K562 (cell line): Measurements from ENCODE around the gene ZFYVE1. TPM values are rescaled to one million over a fixed set of nuclear protein-coding genes. Genes with fewer than 3 reads are reported as not detected.
A peak's percentile ranks its signal among the peaks of the same experiment; 100 is the strongest.

Source experiments
- ATAC-seq: fragments of 200-7000 bp; cut with Tn5 transposase; 3 replicates; pipeline ENCODE4 v1.9.1; 2020; ENCODE audit warnings: moderate library complexity
- BruUV-seq: library from RNA; stranded (reverse); fragments of 400-500 nt; replicated peaks from 2 replicates; lab custom pipeline; 2021; lab: Mats Ljungman, UMichigan
- CTCF ChIA-PET: fragments of 300-600 bp; formaldehyde crosslinking; extraction: SDS; loops from one replicate; lab custom pipeline; 2021; ENCODE audit warnings: low intra/inter-chr PET ratio; lab: Yijun Ruan, JAX
- POLR2A ChIA-PET: fragments of 300-600, 350-650 bp; sonication (Branson Sonifier 250); formaldehyde crosslinking; extraction: SDS; loops from one replicate; lab custom pipeline; 2021; ENCODE audit warnings: antibody characterized with exemption, inconsistent platforms; lab: Yijun Ruan, JAX
- DNase-seq, 4 experiments: peaks; one replicate each; pipeline versions ENCODE4 v3.0.0 to v3.0.0-alpha.2; 2011 to 2018; ENCODE audit warnings: low spot score in 3 of 4, mixed read lengths in 3 of 4; ENCODE audit errors: extremely low read depth in 1 of 4
- FAIRE-seq: peaks from 2 replicates; lab custom pipeline; 2011; peaks lifted over from hg19 to GRCh38; lab: Jason Lieb, UNC
- H2AFZ ChIP-seq: 2 replicates; pipeline ENCODE4 v1.6.0; 2011; ENCODE audit warnings: low read depth, low read length, control low read depth, inconsistent platforms
- H3K27ac ChIP-seq: fragments of 200-600 bp; 3 replicates; pipeline ENCODE4 v1.8.0; 2011; ENCODE audit warnings: low read depth, mild to moderate bottlenecking, control low read depth, inconsistent platforms, low read length, moderate library complexity, mixed read lengths; ENCODE audit errors: extremely low read depth
- H3K27me3 ChIP-seq, 2 experiments: fragments of 300-600 bp in 1 of 2; 2 replicates in 1 of 2; 3 replicates in 1 of 2; pipeline versions ENCODE4 v1.6.0 to v1.8.0; 2011; ENCODE audit warnings: inconsistent platforms in 2 of 2, low read length in 2 of 2, mild to moderate bottlenecking in 1 of 2, mixed read lengths in 1 of 2, moderate library complexity in 1 of 2; ENCODE audit not compliant: control insufficient read depth in 2 of 2, insufficient read depth in 2 of 2
- H3K36me3 ChIP-seq: fragments of 300-600 bp; 3 replicates; pipeline ENCODE4 v1.8.0; 2011; ENCODE audit warnings: mild to moderate bottlenecking, low read length, inconsistent platforms; ENCODE audit not compliant: control insufficient read depth, insufficient read depth
- H3K4me1 ChIP-seq, 2 experiments: fragments of 200-600 bp in 1 of 2; replicated peaks in 1 of 2; 2 replicates in 1 of 2; 3 replicates in 1 of 2; pipeline versions ENCODE4 v1.5.1 to v1.8.0; 2011; ENCODE audit warnings: inconsistent platforms in 2 of 2, low read length in 2 of 2, mild to moderate bottlenecking in 1 of 2, mixed read lengths in 1 of 2, moderate library complexity in 1 of 2; ENCODE audit not compliant: control insufficient read depth in 2 of 2, insufficient read depth in 2 of 2
- H3K4me2 ChIP-seq: 2 replicates; pipeline ENCODE4 v1.6.1; 2011; ENCODE audit warnings: low read length, control low read depth, inconsistent platforms, mixed read lengths; ENCODE audit not compliant: insufficient read depth
- H3K4me3 ChIP-seq: fragments of 200-600 bp; sonication (generic), shearing (Covaris generic); 2 replicates; pipeline ENCODE4 v1.5.1; 2016; ENCODE audit warnings: control low read depth, inconsistent platforms
- H3K79me2 ChIP-seq: fragments of 200-600 bp; 3 replicates; pipeline ENCODE4 v1.8.0; 2011; ENCODE audit warnings: low read length, inconsistent platforms; ENCODE audit not compliant: control insufficient read depth, insufficient read depth
- H3K9ac ChIP-seq, 2 experiments: 2 replicates each; pipeline versions ENCODE4 v1.6.0 to v1.6.1; 2011; ENCODE audit warnings: low read depth in 2 of 2, low read length in 2 of 2, control low read depth in 1 of 2, inconsistent platforms in 1 of 2, mild to moderate bottlenecking in 1 of 2, mixed read lengths in 1 of 2; ENCODE audit not compliant: insufficient read depth in 1 of 2
- H3K9me1 ChIP-seq: one replicate; pipeline ENCODE4 v1.6.0; 2011; ENCODE audit warnings: inconsistent platforms, mild to moderate bottlenecking, low read length, moderate library complexity; ENCODE audit not compliant: control insufficient read depth, insufficient read depth
- H3K9me3 ChIP-seq: replicated peaks from 2 replicates; pipeline ENCODE4 v1.5.1; 2011; ENCODE audit warnings: low read depth, low read length, inconsistent platforms; ENCODE audit not compliant: control insufficient read depth, insufficient read depth
- H4K20me1 ChIP-seq: replicated peaks from 2 replicates; pipeline ENCODE4 v1.6.1; 2011; ENCODE audit warnings: low read length, inconsistent platforms, mixed read lengths; ENCODE audit not compliant: control insufficient read depth, insufficient read depth
- CCNT2 ChIP-seq: IDR thresholded peaks from 2 replicates; pipeline ENCODE4 v1.6.1; 2011; ENCODE audit warnings: borderline replicate concordance, low read depth, mild to moderate bottlenecking, moderate library complexity, mixed read lengths, low read length; ENCODE audit not compliant: insufficient read length; ENCODE audit errors: extremely low read depth
- CTCF ChIP-seq, 3 experiments: IDR thresholded peaks in 2 of 3; conservative IDR thresholded peaks in 1 of 3; 2 replicates each; pipeline ENCODE4 v1.5.1; 2011 to 2012; ENCODE audit warnings: low read length in 3 of 3, mild to moderate bottlenecking in 3 of 3, control low read depth in 2 of 3, improper control_type of control experiment in 1 of 3, inconsistent platforms in 1 of 3, low read depth in 1 of 3, mixed read lengths in 1 of 3, moderate library complexity in 1 of 3; ENCODE audit not compliant: insufficient read depth in 2 of 3
- ETV6 ChIP-seq, 3 experiments: fragments of 150-350 bp in 1 of 3; sonication (generic) in 1 of 3; formaldehyde crosslinking in 1 of 3; IDR thresholded peaks; 2 replicates each; pipeline versions ENCODE4 v1.6.1 to v1.8.0; 2014 to 2022; ENCODE audit warnings: borderline replicate concordance in 2 of 3, low read depth in 2 of 3, antibody characterized with exemption in 1 of 3, low read length in 1 of 3, mild to moderate bottlenecking in 1 of 3, missing genetic modification reagents in 1 of 3
- FOSL1 ChIP-seq: fragments of 200-800 bp; sonication (Bioruptor generic); conservative IDR thresholded peaks from 2 replicates; pipeline ENCODE4 v1.6.1; 2016; ENCODE audit warnings: missing genetic modification characterization, missing compliant biosample characterization
- FUS ChIP-seq: fragments of 200-400 bp; formaldehyde crosslinking; optimal IDR thresholded peaks from 2 replicates; pipeline ENCODE3; 2017; ENCODE audit warnings: low read depth, low read length
- RFX7 ChIP-seq: fragments of 250-450 bp; sonication (Bioruptor Pico); IDR thresholded peaks from 2 replicates; pipeline ENCODE4 v1.5.1; 2021; ENCODE audit warnings: mild to moderate bottlenecking
- TFAM ChIP-seq: fragments of 250-450 bp; sonication (Bioruptor Pico); conservative IDR thresholded peaks from 2 replicates; pipeline ENCODE4 v1.5.0; 2021; ENCODE audit warnings: mild to moderate bottlenecking, moderate library complexity
- ZBED1 ChIP-seq: IDR thresholded peaks from 2 replicates; pipeline ENCODE4 v1.6.1; 2014
- ZBTB12 ChIP-seq: fragments of 250-450 bp; sonication (Bioruptor Pico); IDR thresholded peaks from 2 replicates; pipeline ENCODE4 v1.4.0; 2020
- ZFP1 ChIP-seq: fragments of 450-650 bp; formaldehyde crosslinking; IDR thresholded peaks from 2 replicates; pipeline ENCODE4 v1.4.0; 2020; ENCODE audit warnings: mild to moderate bottlenecking, mixed read lengths
- ZNF274 ChIP-seq: IDR thresholded peaks from 2 replicates; pipeline ENCODE4 v1.6.1; 2011; ENCODE audit warnings: low read depth, mild to moderate bottlenecking, low read length, moderate library complexity, borderline replicate concordance
- ZNF384 ChIP-seq: IDR thresholded peaks from 2 replicates; pipeline ENCODE4 v1.6.1; 2012; ENCODE audit warnings: low read depth, low read length, improper control_type of control experiment
- ZNF589 ChIP-seq: fragments of 200-800 bp; sonication (Bioruptor generic); IDR thresholded peaks from 2 replicates; pipeline ENCODE4 v1.6.1; 2016; ENCODE audit warnings: low read depth, missing genetic modification characterization, missing compliant biosample characterization
- ZNF644 ChIP-seq: fragments of 200-800 bp; sonication (Bioruptor generic); IDR thresholded peaks from 2 replicates; pipeline ENCODE4 v1.6.1; 2016; ENCODE audit warnings: low read depth, missing genetic modification characterization, missing compliant biosample characterization
- ZNF740 ChIP-seq, 3 experiments: fragments of 200-800 bp in 1 of 3; sonication (Bioruptor generic) in 1 of 3; sonication (generic) in 1 of 3; formaldehyde crosslinking in 1 of 3; IDR thresholded peaks; 2 replicates each; pipeline versions ENCODE4 v1.6.1 to v1.8.0; 2016 to 2022; ENCODE audit warnings: mild to moderate bottlenecking in 2 of 3, missing compliant biosample characterization in 2 of 3, missing genetic modification characterization in 2 of 3, missing genetic modification reagents in 1 of 3
- WGBS: fragments of 100-300 bp; shearing (Covaris generic); methylation state at CpG from one replicate; pipeline ENCODE4 v1.1.6; 2016; ENCODE audit warnings: low coverage, mixed read lengths; ENCODE audit not compliant: insufficient coverage; ENCODE audit errors: missing lambda C conversion rate; 5-methylcytosine and 5-hydroxymethylcytosine counted together
- in situ Hi-C: fragments of 300-500 bp; cut with MboI; formaldehyde crosslinking; loops from 4 replicates; pipeline ENCODE4 v1.15.0; 2018; ENCODE audit warnings: inconsistent platforms, mixed read lengths
- intact Hi-C: fragments of 100-400 bp; cut with micrococcal nuclease; formaldehyde crosslinking; loops from 2 replicates; pipeline ENCODE4 v1.14.2; 2022
- polyA plus RNA-seq, 8 experiments: library from polyadenylated mRNA; depleted of rRNA in 4 of 8; stranded (reverse) in 5 of 8; unstranded in 3 of 8; fragments of >200 nt; fragmentation: Nextera tagmentation in 2 of 8; fragmentation: Illumina TruSeq in 1 of 8; extraction: Ambion mirVana in 2 of 8; extraction: Trizol in 1 of 8; gene quantifications; 2 replicates each; pipeline versions ENCODE4 v1.2.1 to v1.2.3, GENCODE V29; 2011 to 2014; ENCODE audit warnings: inconsistent platforms in 1 of 8, missing spikeins in 1 of 8
- total RNA-seq, 7 experiments: library from RNA; depleted of rRNA in 6 of 7; stranded (reverse); fragments of >200 nt in 6 of 7; fragmentation: Illumina TruSeq in 2 of 7; extraction: Trizol in 2 of 7; gene quantifications; 2 replicates each; pipeline versions ENCODE4 v1.2.1 to v1.2.3, GENCODE V29; 2011 to 2021; ENCODE audit warnings: low replicate concordance in 1 of 7

The ZFYVE1 gene
- total and polyA plus RNA-seq, 9 of the 15 experiments (the other 6 are each of a cell fraction or from before 2014, with no cell fraction given), result 0.62 to 5.5 (median 3.4) TPM

- TF ChIP-seq ZBTB12 (CRISPR knock-in tag) (no peak), ZNF589 (CRISPR knock-in tag) (no peak), FOSL1 (tag) (no peak), ZBED1 (no peak), RFX7 (CRISPR knock-in tag) (no peak), ZNF644 (tag) (no peak), CCNT2 (no peak), CTCF (IDR thresholded peaks at IDR 0.05 in 2 of 3, conservative IDR thresholded peaks at IDR 0.05 in 1 of 3; ENCODE audit: insufficient read depth in 2 of 3, low read depth in 1 of 3, low read length in 3 of 3) (0 out of 6 replicates have a peak, but pooled peaks of 1 of the 3 experiments have one; percentile 14), ZNF384 (peak; percentile 68; the same call in 1 of the 2 replicates), ZFP1 (CRISPR knock-in tag) (no peak), TFAM (CRISPR knock-in tag) (no peak), ZNF740 (CRISPR knock-in tag; IDR thresholded peaks at IDR 0.05) (no peak), ZNF740 (tag; IDR thresholded peaks at IDR 0.05) (no peak), ZNF274 (no peak), FUS (no peak), ETV6 (IDR thresholded peaks at IDR 0.05; ENCODE audit: borderline replicate concordance in 1 of 2, low read depth in 2 of 2, low read length in 1 of 2) (no peak), ETV6 (CRISPR knock-in tag; IDR thresholded peaks at IDR 0.05; ENCODE audit: borderline replicate concordance) (no peak)
Observed at GRCh38 chr14:73025544-73025943, 1.4 kb downstream of the ZFYVE1 start.

More at GRCh38 chr14:73025544-73025943, 1.4 kb downstream of the ZFYVE1 start:
- no TSS peak for BruUV-seq
- Histone ChIP-seq H3K36me3 (peaks cover 8% of the 10 kb centered on the region; the same call in 1 of the 3 replicates), H3K4me2 (peak overlapping the region; percentile 72; the same call in 1 of the 2 replicates), H4K20me1 (no peaks in the 10 kb centered on the region), H3K27me3 (no peaks in the 10 kb centered on the region), H3K9me1 (no peaks in the 10 kb centered on the region), H3K4me1 (peaks cover 0 to 5% of the 10 kb centered on the region in 2 experiments; a peak in 3 of 5 replicates), H3K9ac (no peak overlapping the region), H3K9me3 (no peaks in the 10 kb centered on the region), H2AFZ (no peak overlapping the region), H3K79me2 (peaks cover 7% of the 10 kb centered on the region; the same call in 1 of the 3 replicates), H3K27ac (no peak overlapping the region), H3K4me3 (no peak overlapping the region)
- FAIRE-seq (no peak), ATAC-seq (no peak), DNase-seq (peak in 1 of 4 experiments; percentile 14)
- intact Hi-C loops (no loop called here), in situ Hi-C loops (loop anchor here (25.0 kb wide), 1 partner anchor 437 kb away; the partner anchor contains the start of gene NUMB)
- ChIA-PET POLR2A (interaction anchor here (0.6 kb wide), 1 partner anchor 9 kb away, joined by 3 read pairs; no protein-coding TSS in a partner anchor), CTCF (no interaction called here)
- WGBS, result 39% methylated on average over 2 of the region's 3 CpGs
